HG03135 (cell line): ENCODE measurements around the gene WDR35.

ENCODE experiments used
- ATAC-seq: cut with Tn5 transposase; IDR thresholded peaks from one replicate; pipeline ENCODE4 v1.9.1; 2021; ENCODE audit warnings: mild to moderate bottlenecking, moderate library complexity; ENCODE audit not compliant: unreplicated experiment

The WDR35 gene

DNA sequence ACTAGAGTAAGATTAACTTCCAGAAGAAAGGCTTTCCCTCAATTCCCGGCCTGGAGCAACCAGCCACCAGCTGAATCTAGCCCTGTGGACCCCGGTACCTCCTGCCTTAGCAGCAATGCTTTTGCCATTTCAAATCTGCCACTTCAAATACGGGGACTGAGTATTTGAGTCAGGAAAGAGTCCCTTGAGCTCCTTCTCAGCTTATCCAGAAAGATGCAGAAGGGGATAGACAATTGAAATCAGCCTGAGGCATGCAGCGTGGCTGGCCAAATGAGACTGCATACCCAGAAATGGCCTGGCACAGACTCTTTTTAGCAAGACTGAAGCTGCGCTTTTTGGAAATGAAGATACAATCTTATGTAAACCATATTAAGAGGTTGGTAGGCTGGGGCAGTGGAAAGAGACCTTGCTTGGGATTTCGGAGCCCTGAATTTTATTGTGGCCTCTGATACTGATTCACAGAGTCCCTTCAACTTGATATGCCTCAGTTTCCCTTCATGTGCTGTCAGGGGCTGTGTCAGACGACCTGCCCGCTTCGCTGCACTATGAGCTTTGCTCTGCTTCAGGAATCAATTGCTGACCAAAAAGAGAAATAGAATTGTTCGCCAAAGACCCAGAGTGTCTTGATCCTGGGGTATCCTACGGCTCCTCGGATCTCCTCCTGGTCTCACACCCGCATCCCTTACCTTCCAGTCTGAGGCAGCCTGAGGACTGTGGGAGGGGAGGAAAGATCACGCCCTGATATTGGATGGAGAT is 21.5 kb upstream of the WDR35 start:
- ATAC-seq = no peak

DNA sequence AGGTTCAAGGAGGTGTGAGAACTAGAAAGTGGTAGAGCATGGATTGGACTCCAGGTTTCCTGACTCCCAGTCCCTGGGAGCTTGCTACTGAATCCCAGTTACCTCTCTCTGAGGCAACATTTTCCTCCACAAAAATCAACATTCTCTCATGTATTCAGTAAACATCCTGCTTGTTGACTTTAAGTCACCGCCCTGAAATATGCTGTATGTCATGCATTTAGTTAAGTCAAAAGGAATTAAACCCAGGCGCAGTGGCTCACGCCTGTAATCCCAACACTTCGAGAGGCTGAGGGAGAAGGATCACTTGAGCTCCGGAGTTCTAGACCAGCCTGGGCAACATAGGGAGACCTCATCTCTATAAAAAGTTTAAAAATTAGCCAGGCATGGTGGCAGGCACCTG is 18.8 kb upstream of the WDR35 start:
- ATAC-seq = no peak

DNA sequence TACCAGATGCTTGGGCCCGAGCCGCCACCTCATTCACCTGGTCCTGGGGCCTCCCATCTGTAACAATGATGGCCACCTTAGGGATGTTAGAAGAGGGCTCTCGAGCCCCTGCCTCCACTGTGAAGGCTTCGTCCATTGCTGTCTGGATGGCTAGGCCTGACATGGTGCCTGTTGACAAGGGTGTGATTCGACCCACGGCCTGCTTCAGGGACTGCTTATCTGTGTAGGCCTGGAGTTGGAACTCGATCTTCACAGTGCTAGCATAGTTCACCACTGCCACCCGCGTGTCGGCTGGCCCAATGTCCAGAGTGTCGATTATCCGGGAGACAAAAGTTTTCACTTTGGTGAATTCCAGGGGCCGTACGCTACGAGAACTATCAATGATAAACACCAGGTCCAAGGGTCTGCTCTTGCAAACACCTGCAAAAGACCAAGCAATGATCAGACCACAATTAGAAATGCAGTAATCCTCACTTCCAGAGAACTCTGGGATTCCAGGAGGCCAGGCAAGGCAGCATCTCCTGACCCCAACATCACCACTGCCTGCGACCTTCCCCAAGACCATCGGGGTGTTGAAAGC is 16.1 kb upstream of the WDR35 start:
- no peak for ATAC-seq

DNA sequence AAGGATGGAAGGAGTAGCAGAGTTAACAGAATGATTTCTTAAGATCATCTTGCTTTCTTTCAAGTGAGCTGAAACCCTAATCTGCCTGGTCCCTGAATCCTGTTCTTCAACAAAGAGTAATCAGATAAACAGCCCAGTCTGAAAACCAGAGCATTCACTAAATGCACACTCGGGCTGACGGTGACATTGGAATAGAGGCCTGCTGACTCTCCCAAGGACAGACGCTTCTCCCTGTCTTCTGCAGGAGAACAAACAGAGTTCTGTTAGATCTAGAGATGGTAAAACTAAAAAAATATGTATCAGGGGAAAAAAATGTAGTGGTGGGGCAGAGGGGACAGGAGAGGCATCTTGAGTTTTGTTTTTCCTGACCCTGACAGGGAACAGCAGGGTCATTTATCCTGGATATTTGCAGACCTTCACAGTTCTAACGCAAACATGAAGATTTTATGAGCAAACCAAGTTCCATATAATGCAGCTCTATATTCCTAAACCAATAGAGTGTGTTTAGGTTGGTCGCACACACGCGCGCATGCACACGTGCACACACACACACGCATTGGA is 15.2 kb upstream of the WDR35 start:
- no peak for ATAC-seq

DNA sequence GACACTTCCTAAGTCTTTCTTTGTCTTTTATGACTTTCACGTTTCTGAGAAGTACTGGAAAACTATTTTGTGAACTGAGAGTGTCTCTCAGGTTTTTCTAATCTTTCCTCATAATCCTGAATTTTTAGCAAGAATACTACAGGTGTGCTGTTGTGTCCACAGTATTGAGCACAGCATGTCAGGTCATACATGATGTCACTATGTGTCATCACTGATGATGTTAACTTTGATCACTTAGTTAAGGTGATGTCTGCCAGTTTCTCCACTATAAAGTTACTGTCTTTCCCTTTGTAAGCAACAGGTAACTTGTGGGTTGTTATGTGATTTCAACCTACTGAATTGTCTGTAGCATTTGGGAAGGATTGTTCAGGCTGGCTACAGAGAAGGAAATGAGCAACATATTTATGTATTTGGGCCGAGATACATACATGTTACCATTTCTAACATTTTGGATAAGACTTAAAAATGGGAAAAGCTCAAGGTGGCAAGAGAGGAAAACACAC is 11.5 kb upstream of the WDR35 start:
- no peak for ATAC-seq

DNA sequence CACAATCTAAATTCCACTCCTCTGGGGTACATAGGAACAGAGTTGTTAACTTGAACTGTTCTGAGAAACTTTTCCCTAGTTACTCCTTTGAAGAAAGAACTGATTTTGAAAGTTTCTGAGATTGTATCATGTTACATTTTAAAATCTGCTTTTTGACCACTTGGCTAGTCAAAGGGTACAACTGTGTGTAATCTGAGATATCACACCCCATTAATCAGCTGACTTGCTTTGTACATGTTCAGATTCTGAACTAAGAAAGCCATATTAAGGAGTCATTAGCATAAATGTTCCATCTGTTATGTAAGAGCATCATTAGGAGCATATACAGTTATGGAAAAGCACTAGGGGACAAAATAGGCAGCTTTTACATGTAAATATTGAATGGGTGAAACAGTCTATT is 3.8 kb upstream of the WDR35 start:
- no peak for ATAC-seq

DNA sequence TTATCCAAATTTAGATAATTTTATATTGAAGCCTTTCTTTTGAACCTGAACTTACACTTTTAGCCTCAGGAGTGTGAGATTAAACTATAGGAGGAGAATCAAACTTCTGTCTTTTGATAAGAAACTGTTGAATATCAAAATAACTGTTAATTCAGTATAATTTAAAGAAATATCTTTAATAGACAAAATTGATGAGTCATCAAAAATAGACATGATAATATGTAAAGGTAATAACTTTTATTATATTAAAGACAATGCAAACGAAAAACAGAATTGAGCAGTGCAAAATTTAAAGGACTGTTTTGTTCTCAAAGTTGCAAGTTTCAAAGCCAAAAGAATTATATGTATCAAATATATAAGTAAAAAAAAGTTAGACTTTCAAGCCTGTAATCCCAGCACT is 2.0 kb upstream of the WDR35 start:
- no peak for ATAC-seq

DNA sequence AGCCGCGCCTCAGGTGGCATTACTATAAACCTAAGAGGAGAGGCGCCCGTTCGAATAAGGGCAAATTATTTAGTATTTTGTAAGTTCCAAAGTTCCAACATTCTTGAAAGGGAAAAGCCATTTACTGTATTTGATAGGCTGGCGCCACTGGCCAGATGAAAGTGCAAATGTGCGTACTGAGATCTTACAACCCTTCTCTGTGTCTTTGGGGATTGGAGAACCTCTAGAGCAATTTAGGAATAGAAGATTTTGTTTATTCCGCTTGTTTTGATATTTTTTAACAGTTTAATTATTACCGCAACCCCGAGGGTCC is 467 bp upstream of the WDR35 start:
- ATAC-seq = no peak

DNA sequence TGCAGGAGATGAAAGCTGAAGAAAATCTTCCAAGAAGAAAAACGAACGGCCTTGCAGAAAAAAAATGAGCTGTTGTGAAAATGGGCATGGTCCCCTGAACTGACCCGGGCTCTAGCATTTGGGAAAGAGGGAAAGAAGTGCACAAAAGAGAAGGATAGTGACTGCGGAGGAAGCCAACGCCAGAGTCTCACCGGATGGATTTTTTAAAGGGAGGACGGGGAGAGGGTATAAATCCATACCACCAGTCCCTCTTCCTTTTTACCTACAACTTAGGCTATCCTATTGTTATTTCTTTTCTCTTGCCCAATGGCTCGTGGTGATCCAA is 601 bp downstream of the WDR35 start:
- no peak for ATAC-seq

DNA sequence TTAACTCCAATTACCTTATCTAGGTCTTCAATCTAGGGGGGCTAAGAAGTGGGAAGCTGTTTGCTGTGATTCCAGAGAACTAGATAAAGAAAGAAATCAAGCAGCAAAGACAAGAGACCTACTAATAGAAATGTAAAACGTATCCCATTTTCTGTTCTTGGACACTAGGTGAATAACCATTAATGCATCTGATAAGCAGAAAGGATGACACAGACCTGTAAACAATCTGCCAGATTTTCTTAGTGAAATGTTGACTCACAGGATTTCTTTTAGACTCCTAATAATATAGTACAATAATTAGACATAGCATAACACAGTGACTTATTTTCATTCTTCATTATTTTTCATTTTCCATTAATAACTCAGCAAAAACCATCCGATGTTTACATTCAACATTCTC is 1.3 kb downstream of the WDR35 start:
- ATAC-seq = no peak

DNA sequence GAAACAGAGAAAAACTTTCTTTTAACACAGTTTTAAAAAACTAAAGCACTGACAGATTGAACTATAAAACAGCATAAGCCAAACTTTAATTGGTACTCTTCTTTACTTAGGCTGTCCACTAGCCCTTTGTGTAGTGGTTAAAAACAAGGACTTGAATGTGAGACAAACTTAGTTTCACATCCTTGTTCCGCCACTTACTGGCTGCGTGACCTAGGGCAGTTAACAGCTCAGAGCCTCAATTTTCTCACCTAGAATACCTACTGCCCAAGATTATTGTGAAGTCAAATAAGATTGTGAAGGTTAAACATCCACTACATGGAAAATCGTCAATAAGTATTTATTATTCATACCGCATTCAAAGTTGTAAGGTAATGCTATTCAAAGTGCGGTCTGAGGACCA is 2.0 kb downstream of the WDR35 start:
- ATAC-seq = peak; percentile 79

DNA sequence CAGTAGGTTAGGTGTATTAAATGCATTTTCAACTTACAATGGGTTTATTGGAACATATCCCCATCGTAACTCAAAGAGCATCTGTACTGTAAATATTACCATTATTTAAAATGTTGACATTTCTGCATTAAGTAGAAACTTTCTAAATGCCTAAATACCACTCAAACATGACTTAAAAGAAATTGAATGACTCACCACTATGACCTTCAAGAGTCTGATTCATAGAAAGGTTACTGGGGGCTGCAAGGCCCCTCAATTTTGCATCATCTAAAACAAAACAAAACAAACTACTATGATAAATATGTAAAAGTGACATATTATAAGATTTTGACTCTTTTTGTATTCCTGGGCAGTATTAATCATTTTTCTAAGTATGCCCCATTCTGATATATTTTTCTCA is 7.6 kb downstream of the WDR35 start:
- no peak for ATAC-seq

DNA sequence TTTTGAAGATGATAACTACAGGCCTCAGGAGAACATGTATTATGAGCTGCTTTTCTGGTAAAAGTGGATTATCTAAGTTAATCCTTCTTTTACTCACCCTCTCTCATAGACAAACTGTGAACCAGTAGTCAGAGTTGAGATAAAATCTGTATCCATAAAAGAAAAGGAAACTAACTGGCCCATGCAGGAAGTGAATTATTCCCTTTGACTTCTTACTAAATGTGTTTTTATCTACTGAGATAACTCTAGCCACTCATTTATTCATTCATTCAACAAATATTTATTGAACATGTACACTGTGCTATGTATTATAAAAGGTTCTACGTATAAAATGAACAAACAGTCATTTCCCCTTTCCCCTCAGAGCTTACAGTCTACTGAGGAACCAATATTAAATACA is 10.0 kb downstream of the WDR35 start:
- ATAC-seq = no peak

DNA sequence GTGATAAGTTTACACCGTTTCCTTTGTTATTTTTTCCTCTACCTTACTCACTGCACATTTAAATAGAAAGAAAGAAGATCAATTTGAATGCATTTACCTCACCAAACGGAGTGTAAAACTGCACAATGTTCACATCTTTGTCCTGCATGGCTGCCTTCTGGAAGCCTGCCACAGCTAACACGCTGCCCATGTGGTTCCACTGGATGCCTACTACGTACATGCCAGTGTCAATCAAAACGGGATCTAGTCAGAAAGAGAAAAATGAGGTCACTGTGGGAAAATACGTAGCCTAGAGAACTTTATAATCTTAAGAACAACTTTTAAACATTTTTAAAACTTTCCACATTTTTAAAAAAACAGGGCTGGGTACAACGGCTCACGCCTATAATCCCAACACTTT is 16.4 kb downstream of the WDR35 start:
- no peak for ATAC-seq

DNA sequence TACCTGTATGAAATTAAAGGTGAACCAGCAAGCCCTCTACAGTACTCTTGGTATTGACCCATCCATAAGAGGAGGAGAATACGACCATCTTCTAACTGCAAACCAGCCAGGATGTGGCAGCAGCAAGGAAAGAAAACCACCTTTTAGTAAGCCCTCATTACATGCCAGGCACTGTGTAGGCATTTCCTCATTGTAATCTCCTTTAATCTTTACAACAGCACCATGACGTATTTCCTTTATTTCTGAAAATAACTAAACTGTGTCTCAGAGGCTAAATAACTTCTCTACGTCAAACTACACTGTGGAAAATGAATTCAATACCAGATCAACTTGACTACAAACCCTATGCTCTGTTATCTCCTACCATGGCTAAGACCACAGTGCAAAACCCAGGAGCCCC is 18.2 kb downstream of the WDR35 start:
- no peak for ATAC-seq

DNA sequence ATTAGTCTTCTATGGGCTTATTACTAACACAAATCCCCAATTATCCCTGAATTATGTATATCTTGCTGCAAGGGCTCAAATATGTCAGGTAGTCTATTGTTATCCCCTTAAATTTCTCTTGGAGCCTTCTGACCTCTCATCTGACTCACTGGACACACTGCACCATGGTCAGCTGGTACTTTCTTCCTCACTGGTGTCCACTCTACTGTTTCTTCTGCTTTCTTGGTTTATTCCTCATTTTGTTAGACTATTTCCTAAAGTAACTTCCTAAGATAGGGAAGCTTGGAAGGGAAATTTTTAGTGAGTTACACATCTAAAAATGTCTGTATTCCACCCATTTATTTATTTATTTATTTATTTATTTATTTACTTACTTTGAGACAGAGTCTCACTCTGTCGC is 26.5 kb downstream of the WDR35 start:
- ATAC-seq = no peak

DNA sequence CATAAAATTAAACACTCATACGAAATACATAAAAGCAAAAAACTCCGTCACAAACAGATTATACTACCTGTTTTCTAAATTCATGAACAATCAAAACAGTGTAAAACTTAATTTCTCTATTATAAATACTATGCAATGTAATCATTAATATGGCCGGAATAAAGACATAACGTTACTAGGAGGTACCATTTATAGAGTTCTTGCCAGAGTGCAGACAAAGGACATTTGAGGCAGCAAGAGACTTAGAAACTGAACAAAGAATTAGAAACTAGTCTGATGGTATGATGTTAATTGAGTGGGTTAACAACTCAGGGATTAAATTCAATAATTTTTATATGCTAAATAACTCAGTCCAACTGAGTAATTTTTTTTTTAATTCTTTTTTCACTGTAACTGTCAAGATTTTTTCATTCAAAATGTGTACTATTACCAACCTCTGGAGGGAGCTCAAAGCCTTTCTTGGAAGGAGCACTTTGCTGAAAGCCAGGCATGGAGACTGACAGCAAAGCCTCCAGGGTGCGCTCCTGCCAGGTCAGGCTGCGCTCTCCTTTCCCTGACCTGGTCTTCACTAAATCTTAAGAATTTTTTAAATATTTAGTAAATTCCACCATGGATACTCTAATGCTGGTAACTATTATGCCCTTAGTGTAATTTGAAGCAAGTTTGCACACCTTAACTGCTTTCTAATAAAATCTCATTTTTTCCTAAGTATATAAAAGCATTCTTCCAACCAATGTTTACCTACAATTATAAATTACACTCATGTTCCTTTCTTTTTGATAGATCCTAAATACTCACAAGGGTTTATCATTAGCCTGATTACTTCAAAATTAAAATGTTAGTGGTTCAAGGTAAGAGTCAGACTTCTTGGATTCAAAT is 34.1 kb downstream of the WDR35 start:
- peak; percentile 93 for ATAC-seq

DNA sequence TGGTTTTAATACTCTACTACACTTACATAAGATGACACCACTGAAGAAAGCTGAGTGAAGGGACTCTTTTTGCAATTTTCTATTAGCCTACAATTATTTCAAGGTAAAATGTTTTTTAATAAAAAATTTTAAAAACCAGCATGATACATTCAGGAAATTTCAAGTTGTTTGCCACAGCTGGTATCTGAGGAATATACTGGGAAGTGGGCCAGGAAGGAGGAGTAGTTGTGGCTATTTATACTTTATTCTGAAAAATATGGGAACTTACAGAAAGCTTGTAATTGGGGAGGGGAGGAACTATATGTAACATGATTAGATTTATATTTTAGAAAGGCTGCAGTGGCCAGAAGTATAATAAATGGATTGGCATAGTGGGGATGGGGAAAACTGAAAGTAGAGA is 40.8 kb downstream of the WDR35 start:
- ATAC-seq = no peak

DNA sequence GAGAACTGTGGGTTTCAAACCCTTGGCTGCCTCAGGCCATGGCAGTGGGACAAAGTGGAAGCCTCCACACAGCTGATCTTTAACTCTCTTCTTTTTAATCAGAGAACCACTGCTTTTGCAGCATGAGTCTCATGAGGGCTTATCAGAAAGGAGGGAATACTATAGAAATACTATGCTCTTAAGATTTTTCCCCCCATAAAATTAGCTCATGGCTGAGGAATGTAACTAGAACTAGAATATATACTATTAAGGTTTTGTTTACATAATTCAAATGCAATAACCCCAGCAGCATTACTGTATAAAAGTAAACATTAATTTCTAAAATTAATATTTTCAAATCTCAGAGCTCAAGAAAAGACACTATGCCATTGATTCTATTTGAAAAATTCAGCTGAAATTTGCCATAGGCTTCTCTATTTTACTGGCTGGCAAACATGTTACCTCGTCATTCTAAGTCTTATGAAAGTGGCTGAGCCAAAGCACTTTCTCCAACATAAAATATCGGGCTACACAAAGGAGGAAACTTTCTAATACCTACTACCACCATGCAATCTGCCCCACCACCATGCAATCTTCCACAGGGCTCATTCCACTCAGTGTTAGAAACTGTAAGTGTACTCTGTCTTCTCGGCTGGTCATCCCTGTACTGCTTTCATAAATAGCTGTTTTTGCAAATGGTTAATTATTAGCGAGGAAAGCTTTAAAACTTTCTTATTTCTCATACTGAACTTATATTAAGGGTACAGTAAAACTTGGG is 42.5 kb downstream of the WDR35 start:
- ATAC-seq = no peak

DNA sequence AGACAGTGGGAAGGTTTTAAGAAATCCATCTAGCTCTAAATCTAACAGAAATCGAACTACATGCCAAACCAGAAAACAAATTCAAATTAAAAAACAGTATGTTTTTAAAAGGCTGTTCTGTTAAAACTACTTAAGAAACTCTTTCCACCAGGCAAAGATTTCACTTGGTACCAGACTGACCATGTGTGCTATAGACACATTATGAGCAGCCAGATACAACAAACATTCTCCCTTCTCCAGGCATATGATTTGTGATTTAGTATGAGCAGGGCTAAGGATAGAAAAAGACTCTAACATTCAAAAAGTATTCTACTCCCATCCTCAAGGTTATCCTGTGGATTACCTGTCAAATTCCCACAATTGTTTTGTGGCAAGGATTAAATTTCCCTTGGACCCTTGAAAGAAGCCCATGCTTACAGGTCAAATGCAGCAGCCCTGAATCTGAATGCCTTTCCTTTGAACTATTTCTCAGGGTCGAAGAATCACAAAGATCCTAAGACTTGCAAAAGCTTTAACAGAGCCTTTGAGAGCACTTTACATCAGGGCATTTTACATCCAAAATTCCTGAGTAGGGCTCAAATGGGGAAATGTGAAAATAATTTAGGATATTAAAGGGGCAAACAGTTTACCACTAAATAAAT is 45.6 kb downstream of the WDR35 start:
- no peak for ATAC-seq

DNA sequence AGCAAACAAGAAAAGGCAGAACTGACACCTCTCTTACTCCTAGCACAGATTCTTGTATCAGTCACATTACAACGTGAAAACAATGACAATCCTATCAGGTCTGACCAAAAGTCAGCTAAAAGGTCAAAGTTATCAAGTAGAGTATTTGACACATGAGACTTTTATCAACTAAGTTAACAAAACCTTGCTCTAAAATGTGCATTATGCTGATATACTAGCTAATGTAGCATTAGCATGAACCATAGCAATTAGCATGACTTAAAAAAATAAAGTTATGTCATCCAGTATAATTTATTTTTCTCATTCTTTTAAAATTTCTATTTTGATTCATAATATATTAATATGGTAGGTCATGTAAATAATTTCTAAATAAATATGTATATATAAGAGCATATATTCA is 46.7 kb downstream of the WDR35 start:
- no peak for ATAC-seq
